ENCODE data around the gene PCARE.

PCARE gene

DNA sequence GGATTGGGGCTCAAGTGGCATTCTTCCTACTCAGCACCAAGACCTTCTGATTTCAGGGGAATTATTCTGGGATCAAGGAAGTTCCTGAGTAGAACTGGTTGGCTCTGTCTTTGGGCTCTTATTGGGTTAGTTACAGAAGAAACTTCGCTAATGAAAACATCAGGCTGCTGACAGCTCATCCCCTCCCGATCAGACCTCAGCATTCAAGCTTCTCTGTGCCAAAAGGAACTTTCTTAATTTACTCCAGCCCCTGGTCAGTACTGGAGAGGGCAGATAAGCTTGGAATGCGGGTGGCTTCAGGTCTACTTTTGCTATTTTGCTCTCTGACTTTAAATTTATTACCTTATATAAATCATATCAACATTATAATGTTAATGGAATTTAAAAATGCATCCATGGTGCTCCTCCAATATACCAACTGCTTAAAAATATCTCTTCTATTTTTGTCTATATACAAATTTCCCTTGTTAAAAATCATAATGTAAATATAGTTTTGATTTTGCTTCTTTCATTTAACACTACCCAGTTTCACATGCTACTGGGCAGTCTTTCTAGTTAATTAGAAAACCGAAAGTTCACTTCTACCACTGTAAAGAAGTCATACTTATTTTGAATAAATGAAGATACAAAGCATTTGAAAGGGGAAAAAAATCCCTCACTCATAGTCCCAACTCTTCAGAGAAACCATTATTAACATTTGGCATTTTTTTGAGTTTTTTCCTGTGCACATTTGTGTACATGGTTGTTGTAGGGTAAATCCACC is 34.4 kb downstream of the PCARE start:
- DNase-seq (ENCODE audit: low read depth in 2 of 2), result no peak

DNA sequence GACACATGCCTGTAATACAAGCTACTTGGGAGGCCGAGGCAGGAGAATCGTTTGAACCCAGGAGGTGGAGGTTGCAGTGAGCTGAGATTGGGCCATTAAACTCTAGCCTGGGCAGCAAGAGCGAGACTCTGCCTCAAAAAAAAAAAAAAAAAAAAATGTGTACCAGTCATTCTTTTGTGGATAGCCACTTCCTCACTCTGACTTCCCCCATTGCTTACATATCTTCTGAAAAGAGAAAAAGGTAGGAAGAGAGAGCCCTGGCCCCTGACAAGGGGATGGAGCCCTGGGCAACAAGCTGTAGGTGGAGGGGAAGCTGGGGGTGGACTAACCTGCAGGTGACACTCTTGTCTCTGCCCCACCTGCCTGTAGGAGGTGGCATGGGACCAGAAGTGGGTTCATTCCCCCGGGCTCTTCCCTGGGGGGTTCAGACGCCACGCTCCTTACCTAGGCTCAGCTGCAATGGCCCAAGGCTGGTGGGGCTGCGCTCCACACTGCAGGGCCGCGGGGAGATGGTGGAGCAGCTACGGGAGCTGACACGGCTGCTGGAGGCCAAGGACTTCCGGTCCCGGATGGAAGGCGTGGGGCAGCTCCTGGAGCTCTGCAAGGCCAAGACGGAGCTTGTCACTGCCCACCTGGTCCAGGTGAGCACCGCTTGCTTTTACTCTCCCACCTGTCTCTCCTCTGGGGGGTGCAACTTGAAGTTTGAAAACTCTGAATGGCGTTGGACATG is 39.1 kb downstream of the PCARE start:
- DNase-seq (ENCODE audit: low read depth in 2 of 2), result no peak

DNA sequence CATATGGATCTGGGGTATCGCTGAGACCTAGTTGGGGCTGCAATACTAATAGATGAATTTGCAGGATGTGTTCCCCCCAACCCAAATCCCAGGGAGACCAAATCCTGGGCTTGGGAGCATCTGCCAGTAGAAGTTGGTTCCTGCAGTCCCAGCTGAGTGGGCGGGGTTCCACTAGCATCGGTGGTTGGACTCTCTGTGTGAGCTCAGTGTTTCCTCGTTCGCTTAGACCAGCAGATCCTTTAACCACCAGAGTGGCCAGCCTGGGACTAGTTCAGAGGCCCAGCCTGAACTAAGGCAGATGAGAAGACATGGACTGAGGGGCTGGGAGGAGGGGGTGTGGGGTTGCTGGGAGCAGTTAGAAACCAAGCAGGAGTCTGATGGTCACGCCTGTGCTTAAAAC is 40.7 kb downstream of the PCARE start:
- no peak for DNase-seq (ENCODE audit: low read depth in 2 of 2)

DNA sequence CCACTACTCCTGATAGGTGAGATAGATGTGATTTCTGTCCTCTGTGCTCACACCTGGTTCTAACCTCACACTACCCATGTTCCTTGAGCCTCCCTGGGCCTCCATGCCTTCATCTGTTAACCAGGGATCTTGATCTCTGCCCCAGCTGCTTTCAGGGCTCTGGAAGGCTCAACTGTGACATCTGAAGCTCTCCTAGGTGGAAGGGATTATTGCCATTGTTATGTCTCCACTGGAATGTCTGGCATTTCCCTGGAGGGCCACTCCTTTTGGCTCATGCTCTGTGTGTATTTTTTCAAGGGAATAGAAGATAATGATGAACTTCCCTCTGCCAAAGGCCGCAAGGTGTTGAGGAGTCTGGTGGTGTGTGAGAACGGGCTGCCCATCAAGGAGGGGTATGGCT is 41.2 kb downstream of the PCARE start:
- no peak for DNase-seq (ENCODE audit: low read depth in 2 of 2)

DNA sequence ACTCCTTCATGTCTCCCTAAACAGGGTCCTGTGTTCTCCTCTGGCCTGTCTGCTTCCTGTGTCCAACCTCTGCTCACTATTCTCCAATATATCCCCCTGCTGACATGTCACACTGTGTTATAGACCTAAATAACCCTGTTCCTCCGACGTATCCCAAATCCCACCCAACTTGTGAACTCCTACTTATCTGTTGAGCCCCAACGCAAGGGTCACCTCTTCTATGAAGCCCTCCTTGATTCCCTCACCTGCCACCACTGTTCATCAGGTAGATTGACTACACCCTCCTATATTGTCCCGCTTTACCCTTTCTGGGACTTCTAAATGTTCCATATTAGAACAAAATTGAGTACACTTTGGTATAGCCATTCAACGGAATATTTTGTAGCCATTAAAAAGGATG is 42.1 kb downstream of the PCARE start:
- no peak for DNase-seq (ENCODE audit: low read depth in 2 of 2)

DNA sequence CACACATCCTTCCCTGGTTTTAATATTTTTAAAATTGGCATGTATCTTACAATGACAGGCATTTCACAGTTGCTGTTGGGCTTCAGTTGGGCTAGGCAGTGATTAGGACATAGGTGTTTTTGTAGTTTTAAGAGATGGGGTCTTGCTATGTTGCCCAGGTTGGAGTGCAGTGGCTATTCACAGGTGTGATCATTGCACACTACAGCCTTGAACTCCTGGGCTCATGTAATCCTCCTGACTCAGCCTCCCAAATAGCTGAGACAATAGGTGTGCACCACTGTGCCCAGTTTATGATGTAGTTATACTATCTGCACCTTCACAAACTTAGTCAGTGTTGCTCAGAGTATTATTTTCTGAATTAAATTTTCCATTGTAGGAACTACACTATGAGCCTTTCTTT is 43.3 kb downstream of the PCARE start:
- DNase-seq (ENCODE audit: low read depth in 2 of 2), result no peak

DNA sequence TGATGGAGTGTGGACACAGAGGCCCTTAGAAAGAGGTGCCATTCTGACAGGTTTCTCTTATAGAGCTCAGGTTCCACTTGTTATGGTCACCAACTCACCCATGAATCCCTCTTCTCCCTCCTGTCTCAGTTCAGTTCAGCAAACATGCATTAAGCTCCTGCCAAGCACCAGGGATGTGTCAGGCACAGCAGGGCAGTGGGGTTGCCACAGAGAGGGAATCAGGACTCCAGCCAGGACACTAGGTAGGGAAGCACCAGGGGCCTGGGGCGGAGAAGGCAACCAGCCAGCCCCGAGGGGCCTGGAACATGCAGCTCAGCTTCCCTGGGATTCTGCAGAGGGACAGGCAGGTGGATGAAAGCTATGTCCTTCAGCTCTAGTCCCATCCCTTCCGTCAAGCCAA is 48.6 kb downstream of the PCARE start:
- no peak for DNase-seq (ENCODE audit: low read depth in 2 of 2)

DNA sequence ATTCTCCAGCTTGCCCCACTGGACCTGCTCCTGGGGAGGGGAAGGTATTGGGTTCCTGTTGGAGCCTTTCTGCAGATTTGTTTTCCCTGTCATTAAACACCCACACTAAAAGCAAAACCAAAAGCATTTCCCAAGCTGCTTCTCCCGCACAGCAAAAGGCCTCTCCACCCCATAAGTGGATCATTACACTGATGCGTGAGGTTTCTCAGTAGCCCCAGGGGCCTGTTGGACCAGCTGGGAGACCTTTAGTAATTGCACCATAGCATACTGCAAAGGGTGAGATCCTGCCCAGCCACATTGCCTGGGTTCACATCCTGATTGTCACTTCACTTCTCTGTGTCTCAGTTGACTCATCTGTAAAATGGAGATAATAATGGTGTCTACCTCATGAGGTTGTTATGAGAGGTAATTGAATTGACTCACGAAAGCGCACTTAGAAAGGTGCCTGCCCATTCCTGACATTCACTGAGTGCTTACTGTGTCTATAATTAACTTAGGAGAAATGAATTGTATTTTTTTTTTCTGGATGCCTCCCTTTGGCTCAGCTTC is 49.4 kb downstream of the PCARE start:
- DNase-seq (ENCODE audit: low read depth in 2 of 2), result no peak

DNA sequence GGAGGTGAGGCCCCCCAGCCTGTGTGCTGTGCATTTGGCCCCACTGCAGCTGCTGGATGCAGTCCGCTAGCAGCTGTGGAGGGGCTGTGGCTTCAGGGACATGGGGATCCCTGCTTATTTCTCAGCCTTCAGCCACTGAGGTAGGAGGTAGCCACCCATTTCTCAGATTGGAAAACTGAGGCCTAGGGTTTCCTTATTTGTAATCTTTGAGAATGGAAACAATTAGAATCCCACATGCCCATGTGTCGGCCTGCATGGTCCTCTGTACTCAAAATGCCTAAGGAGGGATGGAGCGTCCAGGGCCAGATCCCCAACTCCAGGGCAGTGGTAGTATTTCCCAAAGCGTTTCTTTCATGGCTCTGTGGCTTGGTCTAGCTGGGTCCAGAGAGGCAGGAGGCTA is 51.1 kb downstream of the PCARE start:
- DNase-seq (ENCODE audit: low read depth in 2 of 2), result no peak

DNA sequence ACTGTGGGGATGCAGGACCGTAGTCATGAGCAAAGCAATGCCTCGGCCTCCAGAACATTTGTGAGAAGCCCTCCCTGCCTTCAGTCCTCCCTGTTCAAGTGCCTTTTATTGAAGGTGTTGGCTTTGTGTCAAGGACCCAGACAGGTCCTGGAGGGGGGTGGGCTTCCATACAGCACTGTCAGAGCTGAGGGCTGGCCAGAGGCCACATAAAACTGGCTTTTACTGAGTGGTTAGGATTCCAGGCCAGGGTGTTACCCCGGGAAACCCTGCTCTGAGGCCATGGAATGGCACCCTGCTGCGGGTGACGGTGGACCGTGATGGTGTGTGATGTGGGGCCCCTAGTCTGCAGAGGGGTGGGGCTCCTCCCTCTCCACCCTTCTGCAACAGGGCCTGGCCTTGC is 51.6 kb downstream of the PCARE start:
- DNase-seq (ENCODE audit: low read depth in 2 of 2), result no peak

DNA sequence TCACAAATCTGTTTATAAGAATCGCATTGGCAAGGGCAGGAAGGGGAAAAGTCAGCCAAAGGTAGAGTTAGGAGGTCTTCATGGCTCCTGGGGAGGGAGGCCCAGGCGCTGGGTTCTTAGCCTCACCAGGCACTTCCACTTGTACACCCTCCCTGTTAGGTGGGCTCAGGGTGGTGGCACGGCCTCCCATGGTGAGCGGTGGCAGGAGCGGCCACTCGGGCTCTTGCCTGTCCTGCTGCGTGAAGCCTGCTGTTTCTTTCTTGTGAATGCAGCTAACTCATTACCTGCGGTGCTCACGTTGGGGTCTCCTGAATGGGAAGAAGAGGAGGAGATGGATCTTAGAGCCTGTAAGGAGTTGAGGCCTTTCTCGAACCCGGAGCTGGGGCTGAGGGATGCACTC is 52.4 kb downstream of the PCARE start:
- no peak for DNase-seq (ENCODE audit: low read depth in 2 of 2)

DNA sequence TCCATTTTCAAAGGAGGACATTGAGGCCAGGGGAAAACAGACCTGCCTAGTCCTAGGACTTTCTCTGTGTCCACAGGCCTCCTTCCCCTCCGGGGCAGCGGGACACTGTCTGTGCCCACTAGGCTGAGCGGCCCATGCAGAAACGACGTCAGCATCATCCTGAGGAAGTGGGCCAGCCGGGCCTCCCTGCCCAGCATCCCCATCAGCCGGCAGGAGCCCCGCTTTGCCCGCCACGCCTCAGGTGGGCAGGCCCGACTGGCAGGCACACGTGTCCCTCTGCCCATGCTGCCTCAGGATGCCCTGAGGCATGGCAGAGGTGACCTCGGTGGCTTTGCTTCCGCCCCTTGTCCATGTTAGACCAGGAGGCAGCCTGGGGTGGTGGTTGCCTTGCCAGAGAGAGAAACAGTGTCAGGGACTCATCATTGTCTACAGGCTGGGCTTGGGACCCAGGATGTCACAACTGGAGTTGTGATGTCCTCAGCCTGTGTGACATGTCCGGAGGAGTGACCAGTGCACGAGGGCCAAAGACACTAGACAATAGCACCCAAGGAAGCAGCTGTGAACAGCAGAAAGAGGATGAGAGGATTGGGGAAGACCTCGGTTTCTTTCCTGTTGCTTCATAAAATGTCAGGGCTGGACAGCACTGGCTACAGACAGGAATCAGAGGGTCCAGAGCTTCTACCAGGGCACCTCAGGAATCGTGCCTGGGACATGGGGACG is 56.4 kb downstream of the PCARE start:
- no peak for DNase-seq (ENCODE audit: low read depth in 2 of 2)

DNA sequence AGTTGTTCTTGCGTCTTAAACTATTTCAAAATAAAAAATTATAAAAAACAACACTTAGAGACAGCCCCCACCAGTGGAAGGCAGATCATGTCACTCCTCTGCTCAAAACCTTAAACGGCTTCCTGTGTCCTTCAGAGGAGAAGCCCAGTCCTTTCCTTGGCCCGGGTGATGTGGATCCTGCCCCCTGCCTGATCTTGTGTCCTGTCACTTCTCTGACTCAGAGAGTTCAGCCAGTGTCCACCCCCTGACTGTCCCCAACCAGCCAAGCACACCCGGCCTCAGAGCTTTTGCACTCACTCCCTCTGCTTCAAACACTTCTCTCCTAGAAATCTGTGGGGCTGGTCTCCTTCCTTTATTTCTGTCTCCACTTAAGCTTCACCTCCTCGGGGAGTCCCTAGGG is 57.8 kb downstream of the PCARE start:
- no peak for DNase-seq (ENCODE audit: low read depth in 2 of 2)

DNA sequence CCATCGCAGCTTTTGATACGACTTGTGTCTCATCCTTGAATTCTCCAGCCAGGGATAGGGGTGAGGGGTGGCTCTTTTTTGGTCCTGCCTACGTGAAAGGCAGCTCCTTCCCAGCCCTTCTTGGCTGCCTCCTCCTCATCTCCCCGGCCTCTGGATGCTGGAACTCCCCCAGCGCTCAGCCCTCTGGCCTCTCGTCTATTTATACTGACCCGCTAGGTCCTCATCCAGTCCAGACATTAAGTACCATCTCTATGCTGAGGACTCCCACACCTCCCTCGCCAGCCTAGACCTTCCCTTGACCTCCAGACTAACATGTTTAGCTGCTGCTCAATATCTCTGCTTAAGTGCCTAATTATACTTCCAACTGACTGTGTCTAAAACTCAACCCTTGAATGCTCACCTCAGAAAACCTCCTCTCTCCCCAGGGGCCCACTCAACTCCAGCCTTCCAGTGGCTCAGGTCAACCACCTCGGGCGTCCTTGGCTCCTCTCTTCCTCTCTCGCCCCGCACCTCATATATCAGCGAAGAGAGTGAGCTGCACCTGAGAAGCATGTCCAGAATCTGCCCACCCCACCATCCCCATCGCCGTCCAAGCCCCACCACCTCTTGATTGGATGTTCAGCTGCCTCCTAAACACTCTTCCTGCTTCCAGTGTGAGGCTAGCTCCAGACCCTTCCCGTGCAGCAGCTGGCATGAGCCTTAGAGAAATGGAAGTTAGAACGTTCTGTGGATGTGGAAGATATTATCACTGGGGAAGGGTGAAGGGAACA is 58.4 kb downstream of the PCARE start:
- no peak for DNase-seq (ENCODE audit: low read depth in 2 of 2)

DNA sequence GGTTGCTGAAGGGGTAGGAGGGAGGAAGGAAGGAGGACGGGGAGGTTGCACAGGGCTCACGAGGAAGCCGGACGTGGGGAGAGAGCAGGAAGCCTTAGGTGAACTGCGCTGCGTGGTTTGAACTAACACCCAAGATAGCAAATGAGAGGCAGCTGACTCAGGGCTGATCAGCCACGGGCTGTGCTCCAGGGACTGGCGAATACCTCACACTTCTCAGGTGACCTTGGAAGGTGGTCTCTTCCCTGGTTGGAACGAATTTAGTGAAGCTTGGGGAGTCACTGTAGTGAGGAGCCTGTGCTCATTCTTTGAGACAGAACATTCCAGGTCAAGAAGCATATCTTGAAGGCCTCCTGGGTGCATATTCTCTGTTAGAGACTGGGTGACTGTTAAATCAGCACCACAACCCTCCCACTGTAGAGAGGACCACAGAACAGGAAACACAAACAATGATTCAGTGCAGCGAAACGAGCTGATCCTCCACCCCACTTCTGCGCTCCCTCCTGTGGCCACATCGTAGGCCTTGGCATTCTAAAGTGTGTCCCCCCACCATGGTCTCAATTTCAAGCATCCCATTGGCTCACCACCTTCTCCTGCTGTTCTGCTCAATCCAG is 59.4 kb downstream of the PCARE start:
- DNase-seq (ENCODE audit: low read depth in 2 of 2), result peak; percentile 59 to 60

DNA sequence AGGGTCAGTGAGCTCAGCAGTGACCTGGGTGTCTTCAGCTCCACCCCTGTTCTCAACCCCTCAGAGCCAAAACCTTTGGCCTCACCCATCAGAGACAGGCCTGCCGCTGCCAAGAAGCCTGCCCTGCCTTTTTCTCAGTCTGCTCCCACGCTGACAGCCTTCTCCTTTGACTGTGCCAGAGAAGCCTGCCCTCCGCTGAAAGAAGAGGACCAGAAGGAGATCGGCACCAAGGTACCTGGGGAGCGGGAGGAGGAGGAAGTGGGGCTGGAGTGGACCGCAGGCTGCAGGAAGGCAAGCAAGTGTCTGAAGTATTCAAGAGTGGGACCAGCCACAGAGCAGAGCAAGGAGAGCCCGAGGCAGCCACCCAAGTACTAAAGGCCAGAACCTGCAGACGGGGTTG is 60.0 kb downstream of the PCARE start:
- peak; percentile 7 to 30 for DNase-seq (ENCODE audit: low read depth in 2 of 2)

DNA sequence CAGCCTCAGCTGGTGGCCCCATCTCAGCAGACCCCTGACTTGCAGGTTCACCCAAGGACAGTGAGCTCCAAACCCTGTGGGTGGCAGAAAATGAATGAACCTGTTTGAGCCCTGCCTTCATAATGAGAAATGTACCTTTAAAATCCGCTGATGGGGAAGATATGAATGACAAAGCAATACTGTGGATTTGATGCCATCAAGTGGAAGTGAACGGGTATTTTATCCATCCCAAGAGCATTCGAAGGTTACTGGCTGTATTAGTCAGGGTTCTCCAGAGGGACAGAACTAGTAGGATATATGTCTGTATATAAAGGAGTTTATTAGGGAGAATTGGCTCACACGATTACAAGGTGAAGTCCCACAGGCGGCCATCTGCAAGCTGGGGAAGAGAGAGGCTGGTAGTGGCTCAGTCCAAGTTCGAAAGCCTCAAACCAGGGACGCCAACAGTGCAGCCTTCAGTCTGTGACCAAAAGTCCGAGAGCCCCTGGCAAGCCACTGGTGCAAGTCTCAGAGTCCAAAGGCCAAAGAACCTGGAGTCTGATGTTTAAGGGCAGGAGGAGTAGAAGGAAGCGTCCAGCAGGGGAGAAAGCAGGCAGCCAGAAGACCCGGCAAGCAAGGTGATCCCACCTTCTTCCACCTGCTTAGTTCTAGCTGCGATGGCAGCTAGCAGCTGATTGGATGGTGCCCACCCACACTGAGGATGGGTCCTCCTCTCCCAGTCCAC is 61.1 kb downstream of the PCARE start:
- no peak for DNase-seq (ENCODE audit: low read depth in 2 of 2)

DNA sequence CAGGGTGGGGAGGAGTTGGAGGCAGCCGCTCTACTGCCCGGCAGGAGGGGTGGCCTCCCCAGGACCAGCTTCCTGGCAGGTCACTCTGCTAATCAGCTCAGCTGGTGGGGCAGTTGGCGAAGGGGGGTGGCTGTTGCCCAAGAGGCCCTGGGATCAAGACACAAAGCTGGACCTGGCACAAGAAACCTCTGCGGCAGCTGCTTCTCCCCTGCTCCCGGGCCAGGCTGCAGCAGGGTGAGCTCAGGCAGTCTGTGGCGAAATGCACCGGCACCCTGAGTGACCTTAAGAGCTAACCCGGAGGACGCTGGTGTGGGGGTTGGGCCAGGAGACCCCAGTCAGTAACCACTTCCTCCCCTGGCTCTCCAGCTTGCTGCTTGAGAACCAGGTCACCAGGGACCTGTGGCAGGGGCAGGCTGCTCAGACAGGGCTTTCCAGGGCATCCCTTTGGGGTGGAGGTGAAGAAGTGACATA is 62.1 kb downstream of the PCARE start:
- no peak for DNase-seq (ENCODE audit: low read depth in 2 of 2)

Measured in stimulated activated CD4-positive, alpha-beta T cell treated with anti-CD3 and anti-CD28 coated beads, Interleukin-4, amount 100 ng/mL, for 48 hours (primary cell).